ENCODE measurements around the gene ARMC9.
"Not testable (repeated sequence)": the region's sequence is repeated elsewhere in the genome, so short reads cannot be mapped to it uniquely, and the experiment has no call there.

The ARMC9 gene

GRCh38 chr2:231292472-231293134 is 94.2 kb downstream of the ARMC9 start:
- DNase-seq = no peak

- DNase-seq = no peak
Observed at GRCh38 chr2:231293163-231293562, 94.7 kb downstream of the ARMC9 start.

GRCh38 chr2:231294116-231294515 is 95.7 kb downstream of the ARMC9 start:
- no peak for DNase-seq

- no peak for DNase-seq
Observed at GRCh38 chr2:231294571-231295362, 96.3 kb downstream of the ARMC9 start.

- DNase-seq = no peak
Observed at GRCh38 chr2:231295363-231295655, 96.9 kb downstream of the ARMC9 start.

- no peak for DNase-seq
Observed at GRCh38 chr2:231296401-231296974, 98.1 kb downstream of the ARMC9 start.

- DNase-seq = peak; percentile 78
Observed at GRCh38 chr2:231297108-231297908, 98.9 kb downstream of the ARMC9 start.

GRCh38 chr2:231298091-231298490 is 99.7 kb downstream of the ARMC9 start:
- DNase-seq = no peak

GRCh38 chr2:231299267-231299666 is 100.8 kb downstream of the ARMC9 start:
- peak; percentile 12 for DNase-seq

GRCh38 chr2:231300020-231300721 is 101.7 kb downstream of the ARMC9 start:
- DNase-seq = no peak

- no peak for DNase-seq
Observed at GRCh38 chr2:231300722-231301076, 102.3 kb downstream of the ARMC9 start.

GRCh38 chr2:231304259-231304658 is 105.8 kb downstream of the ARMC9 start:
- DNase-seq = not testable (repeated sequence)

GRCh38 chr2:231305221-231305620 is 106.8 kb downstream of the ARMC9 start:
- no peak for DNase-seq

GRCh38 chr2:231306791-231307393 is 108.5 kb downstream of the ARMC9 start:
- no peak for DNase-seq

- no peak for DNase-seq
Observed at GRCh38 chr2:231308219-231308618, 109.8 kb downstream of the ARMC9 start.

GRCh38 chr2:231308631-231309428 is 110.4 kb downstream of the ARMC9 start:
- no peak for DNase-seq

- DNase-seq = no peak
Observed at GRCh38 chr2:231312066-231312465, 113.6 kb downstream of the ARMC9 start.

GRCh38 chr2:231315896-231316295 is 117.5 kb downstream of the ARMC9 start:
- DNase-seq = no peak

GRCh38 chr2:231317579-231317978 is 119.1 kb downstream of the ARMC9 start:
- no peak for DNase-seq

- DNase-seq = no peak
Observed at GRCh38 chr2:231318436-231318835, 120.0 kb downstream of the ARMC9 start.

- no peak for DNase-seq
Observed at GRCh38 chr2:231318954-231319353, 120.5 kb downstream of the ARMC9 start.

GRCh38 chr2:231319867-231320266 is 121.4 kb downstream of the ARMC9 start:
- DNase-seq = no peak

Measured in hematopoietic multipotent progenitor cell treated with erythropoietin and hydrocortisone succinate and interleukin-3 and kit ligand, for 6 days (in vitro differentiated cells).